ENCODE measurements around the gene GPR137C.

Gene GPR137C

GRCh38 chr14:52552063-52552988 lies at the start of gene GPR137C, which contains the start of gene TXNDC16:
GPR137C (plus strand) TSS chr14:52552836; CDS start chr14:52553148, 312 bp downstream.
TXNDC16 (minus strand) TSS chr14:52552505; CDS start chr14:52543557, 8,948 bp downstream.
- Mint-ChIP-seq H3K4me1 (ENCODE audit: low read depth) (peaks cover 24% of the 10 kb centered on the region), H3K27ac (peak within 1 kb of the TSS; percentile 89), H3K27me3 (peaks cover 17% of the 10 kb centered on the region), H3K9me3 (no peaks in the 10 kb centered on the region), H3K36me3 (ENCODE audit: low read depth) (no peaks in the 10 kb centered on the region), H3K4me3 (peak within 1 kb of the TSS; percentile 94)

GRCh38 chr14:52513249-52513648 lies 39.4 kb upstream of the GPR137C start:
- H3K4me3 Mint-ChIP-seq = no peak overlapping the region
- no peaks in the 10 kb centered on the region for H3K4me1 Mint-ChIP-seq (ENCODE audit: low read depth)
- H3K36me3 Mint-ChIP-seq (ENCODE audit: low read depth) = peaks cover 11% of the 10 kb centered on the region
- H3K27me3 Mint-ChIP-seq = no peaks in the 10 kb centered on the region
- no peaks in the 10 kb centered on the region for H3K9me3 Mint-ChIP-seq
- no peak overlapping the region for H3K27ac Mint-ChIP-seq

GRCh38 chr14:52514046-52514811 lies 38.4 kb upstream of the GPR137C start:
- Mint-ChIP-seq H3K4me1 (ENCODE audit: low read depth) (no peaks in the 10 kb centered on the region), H3K36me3 (ENCODE audit: low read depth) (peaks cover 7% of the 10 kb centered on the region), H3K27ac (no peak overlapping the region), H3K4me3 (no peak overlapping the region), H3K27me3 (no peaks in the 10 kb centered on the region), H3K9me3 (no peaks in the 10 kb centered on the region)

- H3K36me3 Mint-ChIP-seq (ENCODE audit: low read depth) = no peaks in the 10 kb centered on the region
- H3K27me3 Mint-ChIP-seq = no peaks in the 10 kb centered on the region
- no peaks in the 10 kb centered on the region for H3K9me3 Mint-ChIP-seq
- no peaks in the 10 kb centered on the region for H3K4me1 Mint-ChIP-seq (ENCODE audit: low read depth)
- H3K27ac Mint-ChIP-seq = no peak overlapping the region
- no peak overlapping the region for H3K4me3 Mint-ChIP-seq
Observed at GRCh38 chr14:52522033-52522432, 30.6 kb upstream of the GPR137C start.

GRCh38 chr14:52522581-52523345 lies 29.9 kb upstream of the GPR137C start:
- Mint-ChIP-seq H3K4me3 (no peak overlapping the region), H3K36me3 (ENCODE audit: low read depth) (no peaks in the 10 kb centered on the region), H3K4me1 (ENCODE audit: low read depth) (no peaks in the 10 kb centered on the region), H3K27ac (no peak overlapping the region), H3K27me3 (no peaks in the 10 kb centered on the region), H3K9me3 (no peaks in the 10 kb centered on the region)

- no peaks in the 10 kb centered on the region for H3K4me1 Mint-ChIP-seq (ENCODE audit: low read depth)
- H3K9me3 Mint-ChIP-seq = no peaks in the 10 kb centered on the region
- no peak overlapping the region for H3K4me3 Mint-ChIP-seq
- no peaks in the 10 kb centered on the region for H3K27me3 Mint-ChIP-seq
- H3K36me3 Mint-ChIP-seq (ENCODE audit: low read depth) = no peaks in the 10 kb centered on the region
- H3K27ac Mint-ChIP-seq = no peak overlapping the region
Observed at GRCh38 chr14:52527052-52527451, 25.6 kb upstream of the GPR137C start.

GRCh38 chr14:52531481-52531880 lies 21.2 kb upstream of the GPR137C start:
- Mint-ChIP-seq H3K4me3 (no peak overlapping the region), H3K27ac (no peak overlapping the region)

GRCh38 chr14:52536269-52536668 lies 16.4 kb upstream of the GPR137C start:
- Mint-ChIP-seq H3K27me3 (no peaks in the 10 kb centered on the region), H3K36me3 (ENCODE audit: low read depth) (peaks cover 38% of the 10 kb centered on the region), H3K4me1 (ENCODE audit: low read depth) (peaks cover 9% of the 10 kb centered on the region), H3K4me3 (no peak overlapping the region), H3K27ac (no peak overlapping the region), H3K9me3 (no peaks in the 10 kb centered on the region)

More at GRCh38 chr14:52531481-52531880, 21.2 kb upstream of the GPR137C start:
- Mint-ChIP-seq H3K4me1 (ENCODE audit: low read depth) (no peaks in the 10 kb centered on the region), H3K9me3 (no peaks in the 10 kb centered on the region), H3K36me3 (ENCODE audit: low read depth) (peaks cover 18% of the 10 kb centered on the region), H3K27me3 (no peaks in the 10 kb centered on the region)

GRCh38 chr14:52538623-52539022 lies 14.0 kb upstream of the GPR137C start:
- Mint-ChIP-seq H3K36me3 (ENCODE audit: low read depth) (peaks cover 41% of the 10 kb centered on the region), H3K4me3 (no peak overlapping the region), H3K27me3 (no peaks in the 10 kb centered on the region), H3K4me1 (ENCODE audit: low read depth) (peaks cover 9% of the 10 kb centered on the region), H3K9me3 (no peaks in the 10 kb centered on the region), H3K27ac (no peak overlapping the region)

GRCh38 chr14:52545584-52546317 lies 6.9 kb upstream of the GPR137C start:
- Mint-ChIP-seq H3K4me3 (no peak overlapping the region), H3K36me3 (ENCODE audit: low read depth) (peaks cover 5% of the 10 kb centered on the region), H3K4me1 (ENCODE audit: low read depth) (peaks cover 6% of the 10 kb centered on the region), H3K9me3 (no peaks in the 10 kb centered on the region), H3K27me3 (no peaks in the 10 kb centered on the region), H3K27ac (no peak overlapping the region)

- no peak overlapping the region for H3K27ac Mint-ChIP-seq
- H3K9me3 Mint-ChIP-seq = no peaks in the 10 kb centered on the region
- no peak overlapping the region for H3K4me3 Mint-ChIP-seq
- no peaks in the 10 kb centered on the region for H3K27me3 Mint-ChIP-seq
- peaks cover 2% of the 10 kb centered on the region for H3K36me3 Mint-ChIP-seq (ENCODE audit: low read depth)
- H3K4me1 Mint-ChIP-seq (ENCODE audit: low read depth) = peaks cover 11% of the 10 kb centered on the region
Observed at GRCh38 chr14:52546318-52546670, 6.3 kb upstream of the GPR137C start.

GRCh38 chr14:52547027-52547426 lies 5.6 kb upstream of the GPR137C start:
- H3K36me3 Mint-ChIP-seq (ENCODE audit: low read depth) = no peaks in the 10 kb centered on the region
- no peak overlapping the region for H3K4me3 Mint-ChIP-seq
- H3K4me1 Mint-ChIP-seq (ENCODE audit: low read depth) = peaks cover 18% of the 10 kb centered on the region
- no peak overlapping the region for H3K27ac Mint-ChIP-seq
- H3K9me3 Mint-ChIP-seq = no peaks in the 10 kb centered on the region
- no peaks in the 10 kb centered on the region for H3K27me3 Mint-ChIP-seq

- Mint-ChIP-seq H3K4me3 (no peak overlapping the region), H3K27me3 (no peaks in the 10 kb centered on the region), H3K36me3 (ENCODE audit: low read depth) (no peaks in the 10 kb centered on the region), H3K27ac (no peak overlapping the region), H3K9me3 (no peaks in the 10 kb centered on the region), H3K4me1 (ENCODE audit: low read depth) (peaks cover 18% of the 10 kb centered on the region)
Observed at GRCh38 chr14:52547526-52547925, 5.1 kb upstream of the GPR137C start.

- Mint-ChIP-seq H3K36me3 (ENCODE audit: low read depth) (no peaks in the 10 kb centered on the region), H3K27ac (no peak overlapping the region), H3K4me3 (peak overlapping the region; percentile 94), H3K9me3 (no peaks in the 10 kb centered on the region), H3K27me3 (peaks cover 9% of the 10 kb centered on the region), H3K4me1 (ENCODE audit: low read depth) (peaks cover 24% of the 10 kb centered on the region)
Observed at GRCh38 chr14:52550661-52551060, 2.0 kb upstream of the GPR137C start.
